AG09319 (cell line): Measurements from ENCODE around the gene FAM240A.
"Not testable (repeated sequence)": the region's sequence is repeated elsewhere in the genome, so short reads cannot be mapped to it uniquely, and the experiment has no call there.

Experiments
- DNase-seq: peaks from one replicate; pipeline ENCODE4 v3.0.0-alpha.2; 2010; ENCODE audit warnings: low read depth; ENCODE audit errors: extremely low read depth
- TF ChIP-seq, protein P1 (sequence below): IDR thresholded peaks from 2 replicates; pipeline ENCODE4 v1.5.1; 2011; ENCODE audit warnings: low read depth, mild to moderate bottlenecking, inconsistent platforms, low read length, moderate library complexity

Gene FAM240A

DNA sequence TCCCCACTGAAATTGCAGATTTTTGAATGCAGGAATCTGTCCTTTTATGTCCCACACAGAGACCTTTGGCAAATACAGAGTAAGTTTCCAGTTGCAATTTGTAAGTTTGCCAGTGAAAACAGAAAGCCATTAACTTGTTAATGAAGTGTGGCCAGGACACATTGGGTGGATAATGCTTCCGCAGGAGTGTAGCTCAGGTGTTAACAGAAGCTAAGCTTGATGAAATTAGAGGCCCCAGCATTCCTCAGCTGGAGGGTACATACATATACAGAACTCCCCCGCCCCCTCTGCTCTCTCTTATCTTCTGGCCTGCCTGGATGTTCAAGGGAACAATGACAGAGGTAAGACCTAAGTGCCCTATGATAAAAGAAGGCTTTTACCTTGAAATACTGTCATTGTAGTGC lies 38.1 kb upstream of the FAM240A start:
- TF ChIP-seq, protein P1, sequence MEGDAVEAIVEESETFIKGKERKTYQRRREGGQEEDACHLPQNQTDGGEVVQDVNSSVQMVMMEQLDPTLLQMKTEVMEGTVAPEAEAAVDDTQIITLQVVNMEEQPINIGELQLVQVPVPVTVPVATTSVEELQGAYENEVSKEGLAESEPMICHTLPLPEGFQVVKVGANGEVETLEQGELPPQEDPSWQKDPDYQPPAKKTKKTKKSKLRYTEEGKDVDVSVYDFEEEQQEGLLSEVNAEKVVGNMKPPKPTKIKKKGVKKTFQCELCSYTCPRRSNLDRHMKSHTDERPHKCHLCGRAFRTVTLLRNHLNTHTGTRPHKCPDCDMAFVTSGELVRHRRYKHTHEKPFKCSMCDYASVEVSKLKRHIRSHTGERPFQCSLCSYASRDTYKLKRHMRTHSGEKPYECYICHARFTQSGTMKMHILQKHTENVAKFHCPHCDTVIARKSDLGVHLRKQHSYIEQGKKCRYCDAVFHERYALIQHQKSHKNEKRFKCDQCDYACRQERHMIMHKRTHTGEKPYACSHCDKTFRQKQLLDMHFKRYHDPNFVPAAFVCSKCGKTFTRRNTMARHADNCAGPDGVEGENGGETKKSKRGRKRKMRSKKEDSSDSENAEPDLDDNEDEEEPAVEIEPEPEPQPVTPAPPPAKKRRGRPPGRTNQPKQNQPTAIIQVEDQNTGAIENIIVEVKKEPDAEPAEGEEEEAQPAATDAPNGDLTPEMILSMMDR: no peak
- no peak for DNase-seq

GRCh38 chr3:46574881-46575576 lies 37.3 kb upstream of the FAM240A start:
- DNase-seq: no peak
- TF ChIP-seq, protein P1: no peak

DNA sequence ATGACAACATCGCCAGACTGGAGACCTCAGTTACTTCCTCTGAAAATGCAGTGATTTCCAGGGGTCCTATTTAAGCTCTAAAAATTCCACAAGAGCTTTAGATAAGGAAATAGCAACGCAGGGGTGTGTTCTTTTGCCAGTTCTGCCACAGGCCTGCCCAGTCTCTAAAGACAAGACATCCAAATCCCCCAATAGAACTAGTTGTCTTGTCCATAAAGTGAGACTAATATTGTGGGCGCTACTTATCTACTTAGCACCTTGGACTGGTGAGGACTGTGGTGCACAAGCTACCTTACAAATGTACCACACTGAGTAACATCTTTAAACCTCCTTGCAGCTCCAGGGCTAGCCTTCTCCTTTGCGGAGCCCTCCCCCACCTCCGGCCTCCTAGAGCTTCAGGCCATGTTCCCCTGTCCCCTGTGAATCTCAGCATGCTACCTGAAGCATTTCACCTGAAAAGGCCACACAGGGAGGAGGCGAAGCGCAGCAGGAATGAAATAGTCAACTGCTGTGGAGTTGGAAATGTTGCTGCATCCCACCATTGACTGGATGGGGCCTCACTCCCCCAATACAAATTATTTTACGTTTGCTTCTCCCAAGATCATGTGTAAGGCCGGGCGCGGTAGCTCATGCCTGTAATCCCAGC lies 36.6 kb upstream of the FAM240A start:
- DNase-seq: no peak
- TF ChIP-seq, protein P1: no peak

DNA sequence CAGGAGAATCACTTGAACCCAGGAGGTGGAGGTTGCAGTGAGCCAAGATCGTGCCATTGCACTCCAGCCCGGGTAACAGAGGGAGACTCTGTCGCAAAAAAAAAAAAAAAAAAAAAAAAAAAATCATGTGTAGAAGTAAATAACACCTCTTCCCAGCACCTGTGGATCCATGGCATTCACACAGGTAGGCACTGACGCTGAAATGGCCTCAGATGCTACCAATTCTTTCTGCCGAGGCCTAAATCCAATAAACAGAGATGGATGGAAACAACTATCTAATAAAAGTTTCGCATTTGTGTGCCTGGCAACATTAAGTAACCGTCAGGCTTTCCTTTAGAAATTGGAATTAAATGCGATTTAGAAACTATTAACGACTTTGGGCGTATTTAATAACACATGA lies 35.9 kb upstream of the FAM240A start:
- TF ChIP-seq, protein P1: no peak
- DNase-seq: no peak

- TF ChIP-seq, protein P1: no peak
- no peak for DNase-seq
These were observed 35.4 kb upstream of the FAM240A start for GRCh38 chr3:46576879-46577278.

- DNase-seq: not testable (repeated sequence)
These were observed 34.6 kb upstream of the FAM240A start for GRCh38 chr3:46577580-46578249.

- TF ChIP-seq, protein P1: no peak
- DNase-seq: no peak
These were observed 33.2 kb upstream of the FAM240A start for GRCh38 chr3:46578973-46579755.
